ENCODE data around the gene PRDM16. TPM values are rescaled to one million over a fixed set of nuclear protein-coding genes. Genes with fewer than 3 reads are reported as not detected.

The PRDM16 gene
- total RNA-seq, 1 experiment from 2014 or later: 0.09 TPM

DNA sequence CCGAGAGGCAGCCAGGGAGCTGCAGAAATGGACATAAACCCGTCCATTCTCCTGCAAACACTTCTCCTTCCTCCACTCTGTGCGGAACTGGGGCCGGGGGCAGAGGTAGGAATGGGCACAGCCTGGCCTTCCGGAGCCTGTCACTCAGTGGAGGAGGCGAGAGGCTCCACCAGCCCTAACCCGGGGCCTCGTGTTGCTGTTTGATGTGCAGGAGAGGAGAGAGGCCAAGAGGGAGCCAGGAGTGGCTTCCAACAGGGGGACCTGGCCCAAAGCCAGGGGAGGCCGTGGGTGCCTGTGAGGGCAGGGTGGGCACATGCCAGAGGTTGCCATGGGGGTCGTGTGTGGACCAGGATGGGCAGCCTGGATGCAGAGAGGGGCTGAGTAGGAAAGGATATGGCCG, 227.3 kb downstream of the PRDM16 start:
- H3K4me3 Mint-ChIP-seq (ENCODE audit: low read depth, unreplicated experiment): no peak overlapping the region
- no TSS peak for BruUV-seq (replicated peaks)
- H3K4me1 Mint-ChIP-seq (ENCODE audit: low read depth, unreplicated experiment): peaks cover 15% of the 10 kb centered on the region
- H3K9me3 Mint-ChIP-seq (ENCODE audit: low read depth, unreplicated experiment): no peaks in the 10 kb centered on the region
- intact Hi-C loops (cut with micrococcal nuclease; ENCODE audit: unreplicated experiment): no loop called here
- TF ChIP-seq, protein P1, sequence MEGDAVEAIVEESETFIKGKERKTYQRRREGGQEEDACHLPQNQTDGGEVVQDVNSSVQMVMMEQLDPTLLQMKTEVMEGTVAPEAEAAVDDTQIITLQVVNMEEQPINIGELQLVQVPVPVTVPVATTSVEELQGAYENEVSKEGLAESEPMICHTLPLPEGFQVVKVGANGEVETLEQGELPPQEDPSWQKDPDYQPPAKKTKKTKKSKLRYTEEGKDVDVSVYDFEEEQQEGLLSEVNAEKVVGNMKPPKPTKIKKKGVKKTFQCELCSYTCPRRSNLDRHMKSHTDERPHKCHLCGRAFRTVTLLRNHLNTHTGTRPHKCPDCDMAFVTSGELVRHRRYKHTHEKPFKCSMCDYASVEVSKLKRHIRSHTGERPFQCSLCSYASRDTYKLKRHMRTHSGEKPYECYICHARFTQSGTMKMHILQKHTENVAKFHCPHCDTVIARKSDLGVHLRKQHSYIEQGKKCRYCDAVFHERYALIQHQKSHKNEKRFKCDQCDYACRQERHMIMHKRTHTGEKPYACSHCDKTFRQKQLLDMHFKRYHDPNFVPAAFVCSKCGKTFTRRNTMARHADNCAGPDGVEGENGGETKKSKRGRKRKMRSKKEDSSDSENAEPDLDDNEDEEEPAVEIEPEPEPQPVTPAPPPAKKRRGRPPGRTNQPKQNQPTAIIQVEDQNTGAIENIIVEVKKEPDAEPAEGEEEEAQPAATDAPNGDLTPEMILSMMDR (IDR thresholded peaks at IDR 0.05; ENCODE audit: unreplicated experiment): no peak
- no peak overlapping the region for H3K27ac Mint-ChIP-seq (ENCODE audit: unreplicated experiment)
- no peaks in the 10 kb centered on the region for H3K36me3 Mint-ChIP-seq (ENCODE audit: insufficient read depth, unreplicated experiment)
- no peak for DNase-seq
- peaks cover 25% of the 10 kb centered on the region for H3K27me3 Mint-ChIP-seq (ENCODE audit: unreplicated experiment)
- CTCF ChIA-PET: no interaction called here

DNA sequence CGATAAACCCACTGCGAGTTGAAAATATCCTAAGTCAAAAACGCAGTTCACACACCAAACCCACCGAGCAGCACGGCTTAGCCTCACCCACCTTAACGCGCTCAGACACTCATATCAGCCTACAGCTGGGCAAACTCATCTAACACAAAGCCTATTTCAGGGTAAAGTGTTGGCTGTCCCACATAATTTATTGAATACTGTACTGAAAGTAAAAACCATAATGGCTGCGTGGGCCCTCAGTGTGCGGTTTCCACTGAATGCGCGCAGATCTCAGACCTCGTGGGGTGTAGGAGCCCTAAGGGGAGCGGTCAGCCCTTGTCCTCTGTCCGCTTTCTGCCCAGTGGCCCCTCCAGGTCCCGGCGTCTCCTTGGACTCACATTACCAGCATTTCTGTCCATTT, 227.8 kb downstream of the PRDM16 start:
- TF ChIP-seq, protein P1 (IDR thresholded peaks at IDR 0.05; ENCODE audit: unreplicated experiment): no peak
- CTCF ChIA-PET: no interaction called here
- no peaks in the 10 kb centered on the region for H3K36me3 Mint-ChIP-seq (ENCODE audit: insufficient read depth, unreplicated experiment)
- peaks cover 25% of the 10 kb centered on the region for H3K27me3 Mint-ChIP-seq (ENCODE audit: unreplicated experiment)
- no peak overlapping the region for H3K27ac Mint-ChIP-seq (ENCODE audit: unreplicated experiment)
- intact Hi-C loops (cut with micrococcal nuclease; ENCODE audit: unreplicated experiment): no loop called here
- no TSS peak for BruUV-seq (replicated peaks)
- H3K4me3 Mint-ChIP-seq (ENCODE audit: low read depth, unreplicated experiment): no peak overlapping the region
- peaks cover 15% of the 10 kb centered on the region for H3K4me1 Mint-ChIP-seq (ENCODE audit: low read depth, unreplicated experiment)
- no peaks in the 10 kb centered on the region for H3K9me3 Mint-ChIP-seq (ENCODE audit: low read depth, unreplicated experiment)
- no peak for DNase-seq

DNA sequence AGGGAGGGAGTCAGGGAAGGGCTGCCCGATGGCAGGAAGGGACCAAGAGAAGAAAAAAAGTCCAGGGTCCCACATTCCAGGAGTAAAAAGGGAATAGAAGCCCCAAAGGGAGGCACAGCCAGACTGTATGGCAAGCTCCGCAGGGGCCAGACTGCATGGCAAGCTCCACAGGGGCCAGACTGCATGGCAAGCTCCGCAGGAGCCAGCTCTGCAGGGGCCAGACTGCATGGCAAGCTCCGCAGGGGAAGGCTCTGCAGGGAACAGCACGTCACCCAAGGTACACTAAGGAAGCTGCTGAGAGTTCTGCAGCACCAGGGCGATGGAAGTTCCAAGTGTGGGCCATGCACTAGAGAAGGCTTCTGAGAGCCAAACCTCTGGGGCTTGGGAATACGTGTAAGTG, 228.8 kb downstream of the PRDM16 start:
- peaks cover 24% of the 10 kb centered on the region for H3K27me3 Mint-ChIP-seq (ENCODE audit: unreplicated experiment)
- H3K4me3 Mint-ChIP-seq (ENCODE audit: low read depth, unreplicated experiment): no peak overlapping the region
- H3K9me3 Mint-ChIP-seq (ENCODE audit: low read depth, unreplicated experiment): no peaks in the 10 kb centered on the region
- no TSS peak for BruUV-seq (replicated peaks)
- no peaks in the 10 kb centered on the region for H3K36me3 Mint-ChIP-seq (ENCODE audit: insufficient read depth, unreplicated experiment)
- intact Hi-C loops (cut with micrococcal nuclease; ENCODE audit: unreplicated experiment): no loop called here
- H3K27ac Mint-ChIP-seq (ENCODE audit: unreplicated experiment): no peak overlapping the region
- DNase-seq: no peak
- CTCF ChIA-PET: no interaction called here
- TF ChIP-seq, protein P1 (IDR thresholded peaks at IDR 0.05; ENCODE audit: unreplicated experiment): no peak
- H3K4me1 Mint-ChIP-seq (ENCODE audit: low read depth, unreplicated experiment): peaks cover 10% of the 10 kb centered on the region

DNA sequence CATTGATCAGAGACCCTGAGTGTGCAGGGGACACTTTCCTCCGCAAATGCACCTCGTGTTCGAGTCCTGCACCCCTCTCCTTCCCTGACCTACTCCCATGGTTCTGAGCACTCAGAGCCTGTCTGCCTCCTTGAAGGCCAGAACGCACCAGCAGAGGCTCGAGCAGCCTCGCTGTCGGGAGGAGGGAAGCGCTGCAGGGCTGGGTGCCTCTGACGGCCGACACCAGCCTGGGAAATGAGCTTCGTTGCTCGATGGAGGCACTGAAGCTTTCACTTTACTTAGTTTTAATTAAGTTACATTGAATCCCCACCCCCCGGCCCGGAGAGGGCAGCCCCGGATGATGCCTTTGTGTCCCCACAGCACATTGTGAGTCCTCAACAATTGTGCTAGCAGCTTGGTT, 229.2 kb downstream of the PRDM16 start:
- TF ChIP-seq, protein P1 (IDR thresholded peaks at IDR 0.05; ENCODE audit: unreplicated experiment): no peak
- peaks cover 20% of the 10 kb centered on the region for H3K27me3 Mint-ChIP-seq (ENCODE audit: unreplicated experiment)
- CTCF ChIA-PET: no interaction called here

More for the DNA sequence above, 229.2 kb downstream of the PRDM16 start:
- Mint-ChIP-seq H3K36me3 (ENCODE audit: insufficient read depth, unreplicated experiment) (no peaks in the 10 kb centered on the region), H3K9me3 (ENCODE audit: low read depth, unreplicated experiment) (no peaks in the 10 kb centered on the region), H3K27ac (ENCODE audit: unreplicated experiment) (no peak overlapping the region), H3K4me3 (ENCODE audit: low read depth, unreplicated experiment) (no peak overlapping the region), H3K4me1 (ENCODE audit: low read depth, unreplicated experiment) (peaks cover 6% of the 10 kb centered on the region)
- no TSS peak for BruUV-seq (replicated peaks)
- no peak for DNase-seq
- intact Hi-C loops (cut with micrococcal nuclease; ENCODE audit: unreplicated experiment): no loop called here
